Skeletal muscle satellite cell (primary cell): Measurements from ENCODE around the gene NISCH.
A peak's percentile ranks its signal among the peaks of the same experiment; 100 is the strongest.

Experiments
- H3K27me3 ChIP-seq: 2 replicates; pipeline ENCODE4 v1.7.0; 2013; ENCODE audit warnings: low read length; ENCODE audit not compliant: control insufficient read depth, insufficient read depth
- H3K36me3 ChIP-seq: 2 replicates; pipeline ENCODE4 v1.7.0; 2013; ENCODE audit warnings: mild to moderate bottlenecking, control low read depth, low read length; ENCODE audit not compliant: insufficient read depth
- H3K4me1 ChIP-seq: 2 replicates; pipeline ENCODE4 v1.7.0; 2013; ENCODE audit warnings: low read length; ENCODE audit not compliant: control insufficient read depth, insufficient read depth
- H3K4me2 ChIP-seq: 2 replicates; pipeline ENCODE4 v1.7.0; 2013; ENCODE audit warnings: mild to moderate bottlenecking, low read length
- H3K4me3 ChIP-seq: 2 replicates; pipeline ENCODE4 v1.7.0; 2013; ENCODE audit warnings: low read length
- H3K9ac ChIP-seq: 2 replicates; pipeline ENCODE4 v1.7.0; 2013; ENCODE audit warnings: mild to moderate bottlenecking, low read depth, low read length, moderate library complexity
- H3K9me3 ChIP-seq: replicated peaks from 2 replicates; pipeline ENCODE4 v1.7.0; 2013; ENCODE audit warnings: mild to moderate bottlenecking, control low read depth, low read length

Gene NISCH

GRCh38 chr3:52537165-52537620 lies 81.8 kb downstream of the NISCH start:
- peaks cover 22% of the 10 kb centered on the region for H3K36me3 ChIP-seq
- peak overlapping the region; percentile 78 for H3K4me3 ChIP-seq

GRCh38 chr3:52537726-52538421 lies 82.5 kb downstream of the NISCH start:
- peaks cover 22% of the 10 kb centered on the region for H3K36me3 ChIP-seq
- peak overlapping the region; percentile 89 for H3K9ac ChIP-seq
- H3K9me3 ChIP-seq, result no peaks in the 10 kb centered on the region
- peak overlapping the region; percentile 81 for H3K4me2 ChIP-seq
- H3K27me3 ChIP-seq, result no peaks in the 10 kb centered on the region
- peaks cover 35% of the 10 kb centered on the region for H3K4me1 ChIP-seq
- peak overlapping the region; percentile 78 for H3K4me3 ChIP-seq

More at GRCh38 chr3:52537165-52537620, 81.8 kb downstream of the NISCH start:
- Histone ChIP-seq H3K27me3 (no peaks in the 10 kb centered on the region), H3K4me1 (peaks cover 41% of the 10 kb centered on the region), H3K4me2 (peak overlapping the region; percentile 81), H3K9me3 (no peaks in the 10 kb centered on the region), H3K9ac (peak overlapping the region; percentile 89)

- Histone ChIP-seq H3K9me3 (no peaks in the 10 kb centered on the region), H3K36me3 (peaks cover 23% of the 10 kb centered on the region), H3K9ac (no peak overlapping the region), H3K4me3 (no peak overlapping the region), H3K4me2 (peak overlapping the region; percentile 60), H3K27me3 (no peaks in the 10 kb centered on the region), H3K4me1 (peaks cover 34% of the 10 kb centered on the region)
Measured at GRCh38 chr3:52539010-52539653, 83.7 kb downstream of the NISCH start.

- peaks cover 42% of the 10 kb centered on the region for H3K36me3 ChIP-seq
Measured at GRCh38 chr3:52541050-52541449, 85.6 kb downstream of the NISCH start.

More at GRCh38 chr3:52541050-52541449, 85.6 kb downstream of the NISCH start:
- H3K9me3 ChIP-seq, result no peaks in the 10 kb centered on the region
- peaks cover 23% of the 10 kb centered on the region for H3K4me1 ChIP-seq
- H3K27me3 ChIP-seq, result no peaks in the 10 kb centered on the region
- no peak overlapping the region for H3K9ac ChIP-seq
- no peak overlapping the region for H3K4me2 ChIP-seq
- no peak overlapping the region for H3K4me3 ChIP-seq
